Loucy (cell line): Measurements from ENCODE around the gene HAGH.
"Not testable (repeated sequence)": the region's sequence is repeated elsewhere in the genome, so short reads cannot be mapped to it uniquely, and the experiment has no call there.

ENCODE experiments used
- H2AFZ ChIP-seq: fragments of 200-600 bp; sonication (generic); 2 replicates; pipeline ENCODE4 v1.6.0; 2016; ENCODE audit warnings: antibody characterized with exemption, mild to moderate bottlenecking, low read length, moderate library complexity
- H3F3A ChIP-seq: fragments of 200-600 bp; 2 replicates; pipeline ENCODE4 v1.6.0; 2016; ENCODE audit warnings: antibody characterized with exemption, low read depth, mild to moderate bottlenecking
- H3K27me3 ChIP-seq: fragments of 200-600 bp; sonication (generic); 2 replicates; pipeline ENCODE4 v1.6.1; 2014; ENCODE audit warnings: low read length, mild to moderate bottlenecking; ENCODE audit not compliant: insufficient read depth, poor library complexity, severe bottlenecking
- H3K36me3 ChIP-seq: fragments of 200-600 bp; sonication (generic); 2 replicates; pipeline ENCODE4 v1.6.1; 2016; ENCODE audit warnings: low read length; ENCODE audit not compliant: insufficient read depth
- H3K4me1 ChIP-seq: fragments of 200-600 bp; sonication (generic); 2 replicates; pipeline ENCODE4 v1.5.1; 2014; ENCODE audit warnings: low read length, mild to moderate bottlenecking; ENCODE audit not compliant: insufficient read depth, poor library complexity, severe bottlenecking
- H3K4me2 ChIP-seq: fragments of 200-600 bp; sonication (generic); 2 replicates; pipeline ENCODE4 v1.6.0; 2014; ENCODE audit warnings: antibody characterized with exemption, low read length, low read depth, mild to moderate bottlenecking; ENCODE audit not compliant: poor library complexity, severe bottlenecking
- H3K4me3 ChIP-seq: fragments of 200-600 bp; sonication (generic); 2 replicates; pipeline ENCODE4 v1.5.1; 2014; ENCODE audit warnings: low read length, mild to moderate bottlenecking, mixed read lengths; ENCODE audit not compliant: poor library complexity, severe bottlenecking
- H3K79me2 ChIP-seq: fragments of 200-600 bp; sonication (generic); 2 replicates; pipeline ENCODE4 v1.6.1; 2014; ENCODE audit warnings: low read length; ENCODE audit not compliant: insufficient read depth
- H3K9ac ChIP-seq: fragments of 200-600 bp; sonication (generic); 2 replicates; pipeline ENCODE4 v1.6.0; 2014; ENCODE audit warnings: mild to moderate bottlenecking, low read depth, low read length, moderate library complexity; ENCODE audit not compliant: poor library complexity, severe bottlenecking
- H3K9me2 ChIP-seq: fragments of 200-600 bp; sonication (generic); replicated peaks from 2 replicates; pipeline ENCODE4 v1.6.1; 2016; ENCODE audit warnings: low read depth, low read length, mixed read lengths
- H3K9me3 ChIP-seq: fragments of 200-600 bp; sonication (generic); 2 replicates; pipeline ENCODE4 v1.6.1; 2014; ENCODE audit warnings: mild to moderate bottlenecking, antibody characterized with exemption, low read length, low read depth; ENCODE audit not compliant: insufficient read depth
- H4K20me1 ChIP-seq: fragments of 200-600 bp; sonication (generic); 2 replicates; pipeline ENCODE4 v1.6.0; 2014; ENCODE audit warnings: antibody characterized with exemption, low read length, mild to moderate bottlenecking; ENCODE audit not compliant: insufficient read depth, poor library complexity, severe bottlenecking
- CTCF ChIP-seq: fragments of 200-600 bp; sonication (generic); conservative IDR thresholded peaks from 2 replicates; pipeline ENCODE4 v1.5.1; 2014; ENCODE audit warnings: mild to moderate bottlenecking, antibody characterized with exemption, low read length
- EZH2phosphoT487 ChIP-seq: fragments of 200-600 bp; IDR thresholded peaks from 2 replicates; pipeline ENCODE4 v1.6.1; 2018; ENCODE audit warnings: antibody characterized with exemption, mild to moderate bottlenecking, moderate library complexity, borderline replicate concordance

HAGH gene

GRCh38 chr16:1826691-1827573 is at the start of gene HAGH, which contains the start of gene FAHD1:
TSS of gene HAGH (minus strand) at chr16:1826825. CDS start at chr16:1826787, 38 bp downstream.
TSS of gene FAHD1 (plus strand) at chr16:1827206. CDS start at chr16:1827239, 33 bp downstream.
- Histone ChIP-seq H3K9me2 (no peaks in the 10 kb centered on the region), H3K9me3 (no peaks in the 10 kb centered on the region), H3K36me3 (no peaks in the 10 kb centered on the region), H4K20me1 (no peaks in the 10 kb centered on the region), H3K27me3 (no peaks in the 10 kb centered on the region), H3F3A (no peaks in the 10 kb centered on the region), H3K79me2 (peaks cover 30% of the 10 kb centered on the region), H3K4me2 (peak within 1 kb of the TSS; percentile 81), H2AFZ (peak within 1 kb of the TSS; percentile 93), H3K4me1 (peaks cover 3% of the 10 kb centered on the region), H3K9ac (peak within 1 kb of the TSS; percentile 76), H3K4me3 (peak within 1 kb of the TSS; percentile 91)
- TF ChIP-seq CTCF (no peak), EZH2phosphoT487 (no peak)

- H2AFZ ChIP-seq, H3K4me2 ChIP-seq, H3K27me3 ChIP-seq: not testable (repeated sequence)
Measured at GRCh38 chr16:1876066-1876465, 49.4 kb upstream of the HAGH start.

GRCh38 chr16:1874854-1875253 is 48.2 kb upstream of the HAGH start:
- H3K9ac ChIP-seq: no peak overlapping the region
- H3K27me3 ChIP-seq: no peaks in the 10 kb centered on the region
- no peaks in the 10 kb centered on the region for H4K20me1 ChIP-seq
- H3K4me1 ChIP-seq: no peaks in the 10 kb centered on the region
- H2AFZ ChIP-seq: no peak overlapping the region
- H3K9me3 ChIP-seq: no peaks in the 10 kb centered on the region
- no peaks in the 10 kb centered on the region for H3K36me3 ChIP-seq
- no peaks in the 10 kb centered on the region for H3F3A ChIP-seq
- TF ChIP-seq CTCF (no peak), EZH2phosphoT487 (no peak)
- no peaks in the 10 kb centered on the region for H3K79me2 ChIP-seq
- H3K4me2 ChIP-seq: no peak overlapping the region
- no peaks in the 10 kb centered on the region for H3K9me2 ChIP-seq
- no peak overlapping the region for H3K4me3 ChIP-seq

More at GRCh38 chr16:1876066-1876465, 49.4 kb upstream of the HAGH start:
- not testable (repeated sequence) for H3K9me3 ChIP-seq, H3F3A ChIP-seq, H3K36me3 ChIP-seq, H4K20me1 ChIP-seq, H3K9me2 ChIP-seq, H3K9ac ChIP-seq, H3K4me1 ChIP-seq, H3K79me2 ChIP-seq, H3K4me3 ChIP-seq
